ENCODE data around the gene RNFT2.
A peak's percentile ranks its signal among the peaks of the same experiment; 100 is the strongest.

The RNFT2 gene

DNA sequence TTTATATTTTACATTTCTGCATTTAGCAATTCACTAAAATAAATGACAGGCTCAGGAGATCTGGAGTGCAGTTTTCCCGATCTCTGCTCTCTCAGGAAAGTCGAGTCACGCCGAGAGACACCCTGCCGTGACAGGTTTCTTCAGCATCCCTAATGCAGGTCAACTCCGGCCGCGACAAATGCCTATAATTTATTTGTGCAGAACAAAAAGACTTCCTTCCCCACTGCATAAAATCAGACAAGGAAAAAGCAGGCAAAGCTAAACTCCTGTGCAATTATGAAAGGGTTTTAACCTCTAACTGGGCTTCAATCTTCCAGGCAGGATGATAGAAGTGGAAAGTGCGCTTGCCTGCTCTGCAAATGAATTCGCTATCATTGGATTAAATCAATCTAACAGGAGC, 28.3 kb upstream of the RNFT2 start:
- H3K4me3 ChIP-seq (ENCODE audit: low read length) = no peak overlapping the region
- TF ChIP-seq, protein P1, sequence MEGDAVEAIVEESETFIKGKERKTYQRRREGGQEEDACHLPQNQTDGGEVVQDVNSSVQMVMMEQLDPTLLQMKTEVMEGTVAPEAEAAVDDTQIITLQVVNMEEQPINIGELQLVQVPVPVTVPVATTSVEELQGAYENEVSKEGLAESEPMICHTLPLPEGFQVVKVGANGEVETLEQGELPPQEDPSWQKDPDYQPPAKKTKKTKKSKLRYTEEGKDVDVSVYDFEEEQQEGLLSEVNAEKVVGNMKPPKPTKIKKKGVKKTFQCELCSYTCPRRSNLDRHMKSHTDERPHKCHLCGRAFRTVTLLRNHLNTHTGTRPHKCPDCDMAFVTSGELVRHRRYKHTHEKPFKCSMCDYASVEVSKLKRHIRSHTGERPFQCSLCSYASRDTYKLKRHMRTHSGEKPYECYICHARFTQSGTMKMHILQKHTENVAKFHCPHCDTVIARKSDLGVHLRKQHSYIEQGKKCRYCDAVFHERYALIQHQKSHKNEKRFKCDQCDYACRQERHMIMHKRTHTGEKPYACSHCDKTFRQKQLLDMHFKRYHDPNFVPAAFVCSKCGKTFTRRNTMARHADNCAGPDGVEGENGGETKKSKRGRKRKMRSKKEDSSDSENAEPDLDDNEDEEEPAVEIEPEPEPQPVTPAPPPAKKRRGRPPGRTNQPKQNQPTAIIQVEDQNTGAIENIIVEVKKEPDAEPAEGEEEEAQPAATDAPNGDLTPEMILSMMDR (IDR thresholded peaks at IDR 0.05; ENCODE audit: insufficient read depth, low read depth, low read length, missing control alignments) = no peak

DNA sequence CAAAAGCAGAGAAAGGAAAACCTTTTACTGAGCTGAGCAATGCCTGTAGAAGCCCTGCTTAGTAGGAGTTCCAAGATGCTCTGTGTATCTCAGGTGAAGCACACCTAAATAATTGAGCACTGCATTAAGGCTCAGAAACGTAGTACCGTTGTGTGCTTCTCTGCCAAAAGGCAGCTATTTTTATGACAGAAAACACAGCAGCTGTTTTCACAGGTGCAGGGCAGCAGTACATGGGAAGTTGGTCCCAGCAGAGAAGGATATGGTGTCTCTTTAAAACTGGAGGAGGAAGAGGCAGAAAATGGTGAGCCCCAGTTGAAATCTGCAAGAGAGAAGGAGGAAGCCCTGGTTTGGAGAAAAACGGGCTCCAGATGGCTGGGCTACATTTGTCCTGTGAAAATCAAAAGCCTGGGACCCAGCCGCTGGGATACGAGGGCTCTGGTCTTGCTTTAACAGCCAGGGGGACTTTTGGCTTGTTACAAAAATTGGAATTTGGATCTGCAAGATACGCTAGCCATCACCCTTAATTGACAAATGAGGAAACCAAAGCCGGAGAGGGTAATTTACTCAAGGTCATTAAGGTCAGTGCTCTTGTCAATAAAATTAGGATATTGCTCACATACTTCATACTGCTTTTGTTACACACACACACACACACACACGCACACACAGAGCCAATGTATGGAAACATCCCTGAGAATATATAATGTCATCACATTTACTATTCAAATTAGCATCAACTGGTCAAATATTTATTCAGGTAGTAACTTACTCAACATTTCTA, 27.6 kb upstream of the RNFT2 start:
- H3K4me3 ChIP-seq (ENCODE audit: low read length) = no peak overlapping the region
- no peak for DNase-seq (ENCODE audit: low read depth)

More for the DNA sequence above, 28.3 kb upstream of the RNFT2 start:
- no peak for DNase-seq (ENCODE audit: low read depth)

DNA sequence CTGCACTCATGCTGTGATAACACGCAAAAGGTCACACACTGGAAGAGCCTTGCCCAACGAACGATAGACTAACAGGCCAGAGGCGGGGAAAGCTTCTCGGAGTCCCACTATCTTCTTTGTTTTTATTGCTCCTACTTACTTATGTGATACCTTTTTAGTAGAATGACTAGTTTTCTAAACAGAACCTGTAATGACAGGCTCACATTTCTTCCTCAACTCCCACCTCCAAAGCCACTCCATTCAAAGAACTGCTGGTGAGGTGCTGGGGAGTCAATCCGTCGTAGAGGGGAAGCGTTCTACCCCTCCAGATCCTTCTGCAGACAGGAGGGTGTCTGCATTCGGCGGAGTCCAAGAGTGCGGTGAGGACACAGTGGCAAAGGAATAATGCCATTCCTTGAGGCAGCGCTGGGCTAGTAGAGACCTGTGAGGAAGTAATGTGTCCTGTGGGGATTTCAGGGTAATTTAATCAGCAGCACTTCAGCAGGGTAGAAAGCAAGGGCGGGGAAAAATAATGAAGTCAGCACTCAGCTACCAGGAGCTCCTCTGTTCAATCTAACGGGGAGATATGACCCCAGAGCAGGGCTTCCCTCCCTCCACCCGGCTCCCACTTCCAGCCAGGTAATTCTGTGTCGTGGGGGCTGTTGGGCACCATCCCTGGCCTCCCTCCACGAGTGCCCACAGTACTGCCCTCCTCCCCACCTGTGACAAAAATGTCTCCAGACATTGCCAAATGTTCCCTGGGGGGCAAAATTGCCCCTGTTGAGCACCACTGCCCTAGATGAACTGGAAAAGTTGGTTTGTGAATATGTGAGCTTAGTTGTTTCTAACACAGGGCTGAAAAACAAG, 25.4 kb upstream of the RNFT2 start:
- peak; percentile 82 for DNase-seq (ENCODE audit: low read depth)
- peak overlapping the region; percentile 7 for H3K4me3 ChIP-seq (ENCODE audit: low read length)
- TF ChIP-seq, protein P1 (IDR thresholded peaks at IDR 0.05; ENCODE audit: insufficient read depth, low read depth, low read length, missing control alignments) = no peak

More for the DNA sequence above, 27.6 kb upstream of the RNFT2 start:
- TF ChIP-seq, protein P1 (IDR thresholded peaks at IDR 0.05; ENCODE audit: insufficient read depth, low read depth, low read length, missing control alignments) = no peak

DNA sequence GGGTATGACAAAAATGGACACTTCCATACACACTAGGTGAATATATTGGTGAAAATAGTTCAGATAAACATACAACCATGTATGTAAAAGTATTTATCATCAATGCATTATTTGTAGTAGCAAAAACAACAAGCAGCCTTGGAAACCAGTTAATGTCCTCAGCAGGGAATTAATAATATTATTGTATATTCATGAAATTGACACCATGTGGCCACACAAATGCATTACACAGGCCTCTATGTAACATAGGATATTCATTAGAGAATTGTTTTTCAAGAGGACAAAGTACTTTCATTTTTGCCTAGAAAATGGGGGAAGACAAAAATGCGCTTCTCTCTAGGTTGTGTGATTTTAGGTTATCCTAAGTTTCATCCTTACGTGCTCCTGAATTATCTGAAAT, 24.6 kb upstream of the RNFT2 start:
- TF ChIP-seq, protein P1 (IDR thresholded peaks at IDR 0.05; ENCODE audit: insufficient read depth, low read depth, low read length, missing control alignments) = no peak
- no peak overlapping the region for H3K4me3 ChIP-seq (ENCODE audit: low read length)
- no peak for DNase-seq (ENCODE audit: low read depth)

DNA sequence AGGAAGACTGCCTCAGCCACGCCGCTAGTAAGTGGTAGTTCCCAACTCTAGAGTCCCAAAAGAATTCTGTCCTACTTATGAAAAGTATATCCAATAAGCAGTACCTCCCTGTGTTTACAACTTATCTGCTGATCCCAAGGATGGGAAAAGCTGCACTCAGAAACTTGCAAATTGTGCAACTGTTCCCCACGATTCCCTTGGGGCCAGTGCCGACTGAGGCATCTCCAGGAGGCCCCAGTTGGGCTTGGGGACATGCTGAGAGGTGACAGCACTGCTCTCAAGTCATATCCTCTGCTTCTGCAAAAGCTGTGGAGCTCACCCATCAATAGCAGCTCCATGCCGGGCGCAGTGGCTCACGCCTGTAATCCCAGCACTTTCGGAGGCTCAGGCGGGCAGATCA, 23.9 kb upstream of the RNFT2 start:
- no peak for DNase-seq (ENCODE audit: low read depth)
- TF ChIP-seq, protein P1 (IDR thresholded peaks at IDR 0.05; ENCODE audit: insufficient read depth, low read depth, low read length, missing control alignments) = no peak
- no peak overlapping the region for H3K4me3 ChIP-seq (ENCODE audit: low read length)

DNA sequence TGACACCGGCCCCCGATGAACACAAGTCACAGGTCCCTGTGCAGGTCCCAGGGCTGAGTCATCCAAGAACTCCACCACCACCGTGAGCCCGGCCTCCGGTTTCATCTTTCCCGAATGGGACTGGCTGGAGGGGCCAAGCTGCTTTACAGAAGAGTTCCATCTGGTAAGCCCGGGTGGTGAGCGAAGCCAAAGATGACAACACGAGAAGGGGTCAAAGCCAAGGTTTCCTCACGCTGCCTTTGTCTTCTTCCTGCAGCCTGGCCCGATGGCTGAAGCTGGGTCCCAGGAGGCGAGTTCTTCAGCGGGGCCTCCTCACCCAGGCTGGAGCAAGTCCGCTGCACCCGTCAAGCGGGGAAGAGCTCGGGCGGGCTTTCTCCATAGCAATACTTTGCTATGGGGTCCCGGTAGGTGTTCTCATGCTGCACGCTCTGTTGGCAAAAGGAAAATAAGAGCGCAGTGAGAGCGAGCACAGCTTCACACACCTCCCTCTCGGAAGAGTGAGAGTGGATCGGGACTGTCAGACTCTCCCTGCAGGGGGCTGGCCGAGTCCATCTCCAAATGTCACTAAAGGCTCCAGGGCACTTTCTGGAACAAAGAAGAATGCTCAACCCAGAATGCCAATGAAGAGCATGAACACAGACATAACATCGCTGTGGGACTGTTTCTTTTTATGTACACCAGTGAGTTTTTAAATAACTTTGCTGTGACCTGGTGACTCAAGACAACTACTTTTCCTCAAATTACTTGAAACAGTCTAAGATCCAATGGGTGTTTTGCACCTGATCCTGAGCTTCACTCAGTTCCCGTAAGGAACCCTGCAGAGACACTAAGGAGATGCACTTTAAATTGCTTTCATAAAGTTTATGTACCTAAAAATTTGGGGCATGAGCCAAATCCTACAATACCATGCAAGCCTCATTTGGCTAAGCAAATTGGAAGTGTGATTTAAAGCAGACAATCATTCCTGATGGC, 20.4 kb upstream of the RNFT2 start:
- TF ChIP-seq, protein P1 (IDR thresholded peaks at IDR 0.05; ENCODE audit: insufficient read depth, low read depth, low read length, missing control alignments) = no peak
- no peak overlapping the region for H3K4me3 ChIP-seq (ENCODE audit: low read length)

More for the DNA sequence above, 20.4 kb upstream of the RNFT2 start:
- no peak for DNase-seq (ENCODE audit: low read depth)
